H9 (cell line): Measurements from ENCODE around the gene NADSYN1. TPM values are rescaled to one million over a fixed set of nuclear protein-coding genes. Genes with fewer than 3 reads are reported as not detected.

ENCODE experiments used
- DNase-seq: peaks from one replicate; pipeline ENCODE4 v3.0.0-alpha.2; 2017
- H2AFZ ChIP-seq: one replicate; pipeline ENCODE4 v1.6.1; 2013; ENCODE audit warnings: mild to moderate bottlenecking, low read length, control low read depth, moderate library complexity
- H2AK5ac ChIP-seq: 2 replicates; pipeline ENCODE4 v1.6.1; 2013; ENCODE audit warnings: low read length, control low read depth, mixed read lengths; ENCODE audit not compliant: insufficient read length
- H2BK120ac ChIP-seq: one replicate; pipeline ENCODE4 v1.6.1; 2013; ENCODE audit warnings: low read depth, mild to moderate bottlenecking, low read length, control low read depth, inconsistent platforms; ENCODE audit not compliant: poor library complexity, severe bottlenecking
- H2BK12ac ChIP-seq: 2 replicates; pipeline ENCODE4 v1.6.1; 2013; ENCODE audit warnings: low read length, control low read depth, mixed read lengths, low read depth; ENCODE audit not compliant: insufficient read length
- H2BK15ac ChIP-seq: 2 replicates; pipeline ENCODE4 v1.6.1; 2013; ENCODE audit warnings: low read depth, low read length, control low read depth
- H2BK20ac ChIP-seq: one replicate; pipeline ENCODE4 v1.6.1; 2013; ENCODE audit warnings: low read depth, mild to moderate bottlenecking, low read length, control low read depth, inconsistent platforms; ENCODE audit not compliant: poor library complexity, severe bottlenecking
- H2BK5ac ChIP-seq: 2 replicates; pipeline ENCODE4 v1.6.1; 2013; ENCODE audit warnings: low read length, control low read depth, mixed read lengths; ENCODE audit not compliant: insufficient read length
- H3K14ac ChIP-seq: 2 replicates; pipeline ENCODE4 v1.6.1; 2013; ENCODE audit warnings: low read length, control low read depth; ENCODE audit not compliant: insufficient read depth
- H3K18ac ChIP-seq: 2 replicates; pipeline ENCODE4 v1.6.1; 2013; ENCODE audit warnings: low read depth, mild to moderate bottlenecking, mixed read lengths, low read length, control low read depth; ENCODE audit not compliant: insufficient read length
- H3K23ac ChIP-seq: 2 replicates; pipeline ENCODE4 v1.6.1; 2013; ENCODE audit warnings: low read length, control low read depth, mixed read lengths, low read depth; ENCODE audit not compliant: insufficient read length
- H3K23me2 ChIP-seq: 2 replicates; pipeline ENCODE4 v1.6.1; 2013; ENCODE audit warnings: low read depth, mild to moderate bottlenecking, mixed read lengths, low read length, control low read depth; ENCODE audit not compliant: insufficient read length, poor library complexity, severe bottlenecking
- H3K27ac ChIP-seq: 2 replicates; pipeline ENCODE4 v1.5.1; 2013; ENCODE audit warnings: low read length, control low read depth, mixed read lengths, low read depth; ENCODE audit not compliant: insufficient read length
- H3K27me3 ChIP-seq: 2 replicates; pipeline ENCODE4 v1.6.1; 2013; ENCODE audit warnings: low read length, control low read depth, inconsistent platforms; ENCODE audit not compliant: insufficient read depth
- H3K4ac ChIP-seq: 2 replicates; pipeline ENCODE4 v1.6.1; 2013; ENCODE audit warnings: low read depth, mild to moderate bottlenecking, control low read depth, inconsistent platforms, low read length, moderate library complexity
- H3K4me1 ChIP-seq: 2 replicates; pipeline ENCODE4 v1.6.1; 2013; ENCODE audit warnings: low read length, control low read depth, inconsistent platforms; ENCODE audit not compliant: insufficient read depth
- H3K4me2 ChIP-seq: 2 replicates; pipeline ENCODE4 v1.6.1; 2013; ENCODE audit warnings: low read length, control low read depth, mixed read lengths; ENCODE audit not compliant: insufficient read length, insufficient read depth
- H3K56ac ChIP-seq: 2 replicates; pipeline ENCODE4 v1.6.1; 2013; ENCODE audit warnings: low read depth, mild to moderate bottlenecking, mixed read lengths, low read length, control low read depth; ENCODE audit not compliant: insufficient read length
- H3K79me1 ChIP-seq: 2 replicates; pipeline ENCODE4 v1.6.1; 2013; ENCODE audit warnings: low read depth, mild to moderate bottlenecking, moderate library complexity, low read length, control low read depth, inconsistent platforms; ENCODE audit not compliant: insufficient read depth, poor library complexity, severe bottlenecking
- H3K79me2 ChIP-seq: 2 replicates; pipeline ENCODE4 v1.6.1; 2013; ENCODE audit warnings: low read length, control low read depth, inconsistent platforms; ENCODE audit not compliant: insufficient read depth
- H3K9ac ChIP-seq: 2 replicates; pipeline ENCODE4 v1.6.1; 2013; ENCODE audit warnings: low read length, control low read depth, mixed read lengths; ENCODE audit not compliant: insufficient read length; ENCODE audit errors: extremely low read depth
- H3K9me3 ChIP-seq: one replicate; pipeline ENCODE4 v1.6.1; 2013; ENCODE audit warnings: low read depth, low read length, inconsistent platforms; ENCODE audit not compliant: control insufficient read depth
- H3T11ph ChIP-seq: one replicate; pipeline ENCODE4 v1.6.1; 2013; ENCODE audit warnings: mild to moderate bottlenecking, low read length, control low read depth, inconsistent platforms
- H4K20me1 ChIP-seq: one replicate; pipeline ENCODE4 v1.6.1; 2013; ENCODE audit not compliant: control insufficient read depth, insufficient read length, insufficient read depth
- H4K5ac ChIP-seq: 2 replicates; pipeline ENCODE4 v1.6.1; 2013; ENCODE audit warnings: low read depth, mild to moderate bottlenecking, mixed read lengths, low read length, control low read depth; ENCODE audit not compliant: insufficient read length
- H4K8ac ChIP-seq: replicated peaks from 2 replicates; pipeline ENCODE4 v1.6.1; 2013; ENCODE audit warnings: low read length, control low read depth, mixed read lengths, low read depth; ENCODE audit not compliant: insufficient read length
- H4K91ac ChIP-seq: 2 replicates; pipeline ENCODE4 v1.6.1; 2013; ENCODE audit warnings: low read depth, mild to moderate bottlenecking, moderate library complexity, mixed read lengths, low read length, control low read depth; ENCODE audit not compliant: insufficient read length
- H3K27ac Mint-ChIP-seq, 3 experiments: 2 replicates in 2 of 3; 3 replicates in 1 of 3; pipeline ENCODE4 v1.8.0; 2020 to 2021; ENCODE audit warnings: mixed read lengths in 3 of 3, mild to moderate bottlenecking in 1 of 3, moderate library complexity in 1 of 3
- H3K27me3 Mint-ChIP-seq: 2 replicates; pipeline ENCODE4 v1.8.0; 2021; ENCODE audit warnings: low read depth, mild to moderate bottlenecking, moderate library complexity, mixed read lengths
- H3K36me3 Mint-ChIP-seq, 3 experiments: 2 replicates in 2 of 3; 3 replicates in 1 of 3; pipeline ENCODE4 v1.8.0; 2020 to 2021; ENCODE audit warnings: low read depth in 3 of 3, mixed read lengths in 3 of 3; ENCODE audit not compliant: insufficient read depth in 1 of 3
- H3K4me1 Mint-ChIP-seq, 2 experiments: 2 replicates each; pipeline ENCODE4 v1.8.0; 2020; ENCODE audit warnings: mixed read lengths in 2 of 2
- H3K4me3 Mint-ChIP-seq, 2 experiments: 2 replicates in 1 of 2; 3 replicates in 1 of 2; pipeline ENCODE4 v1.8.0; 2020 to 2021; ENCODE audit warnings: mild to moderate bottlenecking in 2 of 2, mixed read lengths in 2 of 2, moderate library complexity in 1 of 2
- H3K9me3 Mint-ChIP-seq, 2 experiments: 2 replicates in 1 of 2; 3 replicates in 1 of 2; pipeline ENCODE4 v1.8.0; 2020; ENCODE audit warnings: mild to moderate bottlenecking in 2 of 2, mixed read lengths in 2 of 2, moderate library complexity in 1 of 2
- WGBS: extraction: QIAGEN DNeasy Blood & Tissue Kit; methylation state at CpG from one replicate; pipeline ENCODE4 v1.1.7; 2013; ENCODE audit warnings: missing lambda C conversion rate, low lambda C conversion rate, mixed read lengths; ENCODE audit not compliant: insufficient read length; ENCODE audit errors: extremely low coverage; 5-methylcytosine and 5-hydroxymethylcytosine counted together
- total RNA-seq: library from RNA; stranded (reverse); gene quantifications from 2 replicates; pipeline ENCODE4 v1.2.1, GENCODE V29; 2021
- TF ChIP-seq, protein P1 (sequence below): fragments of 200-600 bp; sonication (generic); conservative IDR thresholded peaks from 3 replicates; pipeline ENCODE4 v1.8.0; 2021; ENCODE audit warnings: antibody characterized with exemption, mild to moderate bottlenecking

The NADSYN1 gene
- total RNA-seq, 1 experiment from 2014 or later = 44.2 TPM

GRCh38 chr11:71542879-71543777, 90.1 kb downstream of the NADSYN1 start:
- Histone ChIP-seq H2BK12ac (no peak overlapping the region), H2BK15ac (no peak overlapping the region), H2BK5ac (no peak overlapping the region), H3K27me3 (no peaks in the 10 kb centered on the region), H3K4me2 (no peak overlapping the region), H3K79me1 (no peaks in the 10 kb centered on the region), H3K56ac (no peak overlapping the region), H3K79me2 (no peaks in the 10 kb centered on the region), H2BK20ac (no peak overlapping the region), H3K14ac (no peak overlapping the region), H4K20me1 (no peaks in the 10 kb centered on the region), H2AK5ac (no peak overlapping the region), H4K5ac (no peak overlapping the region), H4K8ac (no peak overlapping the region), H4K91ac (no peak overlapping the region), H3T11ph (no peak overlapping the region), H3K18ac (no peak overlapping the region), H3K27ac (no peak overlapping the region), H3K4me1 (no peaks in the 10 kb centered on the region), H2BK120ac (no peak overlapping the region), H3K9me3 (no peaks in the 10 kb centered on the region), H3K23ac (no peak overlapping the region), H2AFZ (no peak overlapping the region), H3K9ac (no peak overlapping the region), H3K4ac (no peak overlapping the region), H3K23me2 (no peaks in the 10 kb centered on the region)
- DNase-seq = no peak
- Mint-ChIP-seq H3K4me1 (peaks cover 27 to 28% of the 10 kb centered on the region in 2 experiments), H3K36me3 (peaks cover 5 to 25% (median 12%) of the 10 kb centered on the region in 3 experiments; a peak in 6 of 7 replicates), H3K27me3 (peaks cover 39% of the 10 kb centered on the region), H3K27ac (no peak overlapping the region), H3K4me3 (no peak overlapping the region), H3K9me3 (peaks cover 14 to 16% of the 10 kb centered on the region in 2 experiments)
- TF ChIP-seq, protein P1, sequence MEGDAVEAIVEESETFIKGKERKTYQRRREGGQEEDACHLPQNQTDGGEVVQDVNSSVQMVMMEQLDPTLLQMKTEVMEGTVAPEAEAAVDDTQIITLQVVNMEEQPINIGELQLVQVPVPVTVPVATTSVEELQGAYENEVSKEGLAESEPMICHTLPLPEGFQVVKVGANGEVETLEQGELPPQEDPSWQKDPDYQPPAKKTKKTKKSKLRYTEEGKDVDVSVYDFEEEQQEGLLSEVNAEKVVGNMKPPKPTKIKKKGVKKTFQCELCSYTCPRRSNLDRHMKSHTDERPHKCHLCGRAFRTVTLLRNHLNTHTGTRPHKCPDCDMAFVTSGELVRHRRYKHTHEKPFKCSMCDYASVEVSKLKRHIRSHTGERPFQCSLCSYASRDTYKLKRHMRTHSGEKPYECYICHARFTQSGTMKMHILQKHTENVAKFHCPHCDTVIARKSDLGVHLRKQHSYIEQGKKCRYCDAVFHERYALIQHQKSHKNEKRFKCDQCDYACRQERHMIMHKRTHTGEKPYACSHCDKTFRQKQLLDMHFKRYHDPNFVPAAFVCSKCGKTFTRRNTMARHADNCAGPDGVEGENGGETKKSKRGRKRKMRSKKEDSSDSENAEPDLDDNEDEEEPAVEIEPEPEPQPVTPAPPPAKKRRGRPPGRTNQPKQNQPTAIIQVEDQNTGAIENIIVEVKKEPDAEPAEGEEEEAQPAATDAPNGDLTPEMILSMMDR = no peak
- WGBS = no CpG with 5 or more reads among the region's 15 CpGs
